ENCODE measurements around the gene PGAP1.
"Not testable (repeated sequence)": the region's sequence is repeated elsewhere in the genome, so short reads cannot be mapped to it uniquely, and the experiment has no call there.

The PGAP1 gene

DNA sequence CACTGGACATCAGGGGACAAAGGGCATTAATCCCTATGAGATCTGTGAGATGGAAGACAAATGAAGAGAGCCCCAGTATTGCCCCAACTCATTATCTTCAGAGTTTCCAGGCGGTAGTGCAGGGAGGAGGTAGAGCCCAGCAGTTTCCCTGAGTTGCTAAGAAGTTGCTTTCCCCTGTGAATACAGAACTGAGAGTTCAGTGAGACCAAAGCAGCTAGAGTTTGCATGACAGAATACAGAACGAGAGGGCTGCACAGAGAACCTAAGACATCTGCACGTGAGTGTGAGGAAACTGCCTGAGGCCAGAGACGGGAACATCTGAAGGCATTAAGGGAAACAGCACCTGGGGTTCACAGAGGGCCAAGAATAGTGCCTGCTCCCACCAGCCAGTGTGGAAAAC lies 18.1 kb upstream of the PGAP1 start:
- DNase-seq: no peak

DNA sequence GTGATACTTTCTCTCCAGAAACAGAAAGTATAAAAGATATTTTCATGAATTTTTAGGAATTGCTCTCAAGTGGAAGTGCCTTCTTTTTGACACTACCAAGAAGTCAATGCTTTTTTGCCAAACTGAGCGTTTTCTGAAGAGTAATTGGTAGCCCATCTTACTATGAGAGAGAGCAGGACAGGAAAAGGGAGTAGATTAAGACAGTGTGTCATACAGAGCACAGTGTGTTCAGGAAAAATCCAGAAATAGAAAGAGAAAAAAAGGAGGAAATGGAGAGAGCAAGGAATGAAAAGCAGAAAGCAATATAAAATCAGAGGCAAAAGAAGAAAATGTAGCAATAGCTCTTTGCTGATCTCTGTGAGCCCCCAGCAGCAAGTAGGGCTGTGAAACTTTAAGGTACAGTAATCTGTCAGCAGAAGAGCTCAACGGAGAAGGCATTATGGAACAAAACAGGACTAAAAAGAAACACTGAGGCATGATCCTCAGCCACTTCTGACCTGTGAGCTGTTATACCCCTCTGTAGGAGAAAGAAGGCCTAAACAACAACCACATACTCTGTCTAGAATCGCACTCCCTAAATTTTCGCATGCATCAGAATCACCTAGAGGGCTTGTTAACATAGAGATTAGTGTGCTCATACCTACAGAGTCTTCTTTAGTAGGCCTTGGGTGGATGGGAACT lies 15.0 kb upstream of the PGAP1 start:
- no peak for DNase-seq

DNA sequence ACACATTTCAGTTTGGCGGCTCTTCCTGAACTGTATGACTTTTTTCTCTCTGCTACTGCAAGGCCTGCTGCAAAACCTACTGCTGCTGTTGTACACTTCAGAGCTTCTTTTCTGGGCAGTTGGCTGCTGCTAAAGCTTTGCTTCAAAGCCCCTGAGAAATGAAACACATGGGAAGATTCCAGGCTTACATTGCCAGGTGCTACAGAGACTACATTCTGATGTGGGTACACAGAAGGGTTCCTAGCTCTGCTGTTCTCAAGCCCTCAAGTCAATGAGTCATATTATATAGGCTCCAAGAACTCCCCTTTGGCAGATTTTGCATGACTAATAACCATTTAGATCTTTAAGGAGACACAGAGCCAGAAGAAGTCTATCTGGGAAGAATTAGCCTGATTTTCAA lies 12.9 kb upstream of the PGAP1 start:
- no peak for DNase-seq

DNA sequence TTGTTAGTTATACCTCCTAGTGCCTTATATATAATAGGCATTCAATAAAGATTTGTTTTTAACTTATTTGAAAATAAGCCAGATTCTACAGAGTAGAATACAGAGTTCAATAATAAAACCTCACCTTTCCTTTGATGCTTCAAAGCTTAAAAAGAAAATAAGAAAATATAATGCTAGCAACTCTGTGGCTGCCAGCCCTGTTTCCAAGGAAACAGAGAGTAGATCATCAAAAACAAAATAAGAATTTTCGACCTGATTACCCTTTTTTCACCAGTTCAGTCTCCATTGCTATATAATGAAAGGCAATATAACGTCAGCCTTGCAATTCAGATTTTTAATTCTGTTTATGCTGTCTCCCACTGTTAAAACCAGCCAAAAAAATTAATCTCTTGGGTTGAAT lies 8.9 kb upstream of the PGAP1 start:
- DNase-seq: no peak

DNA sequence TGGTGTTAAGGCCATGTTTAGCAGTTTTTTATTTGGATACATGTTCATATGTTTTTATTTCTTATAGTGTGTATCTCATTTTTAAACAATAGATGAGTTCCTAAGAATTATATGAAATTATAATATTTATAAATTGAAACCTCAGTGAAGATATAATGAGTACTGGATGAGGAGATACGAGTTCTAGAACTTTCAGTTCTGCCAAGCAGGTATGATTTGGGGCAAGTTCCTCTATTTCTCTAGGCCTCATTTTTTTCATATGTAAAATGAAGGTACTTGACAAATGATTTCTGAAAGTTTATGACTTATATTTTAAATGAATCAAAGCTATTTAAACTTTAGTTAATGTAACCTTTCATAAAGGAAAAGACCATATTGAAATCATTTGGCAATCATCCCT lies 8.2 kb upstream of the PGAP1 start:
- DNase-seq: no peak

DNA sequence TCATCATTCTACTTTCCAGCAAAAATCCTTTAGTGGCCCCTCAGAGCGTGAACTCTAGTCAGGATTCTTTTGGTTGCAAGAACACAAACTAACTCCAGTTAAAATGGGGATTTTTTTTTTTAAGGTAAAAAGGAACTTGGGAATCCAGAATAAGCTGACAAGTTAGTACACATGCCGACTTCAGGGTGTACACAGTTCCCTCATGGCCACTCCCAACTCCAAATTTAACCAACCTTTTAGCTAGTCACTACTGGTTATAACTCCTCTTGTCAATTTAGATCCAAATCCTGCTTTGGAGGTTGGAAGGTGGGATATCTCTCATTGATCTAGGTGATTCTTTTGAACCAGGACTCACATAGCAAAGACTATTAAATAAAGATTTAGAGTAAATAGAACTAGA lies 5.0 kb upstream of the PGAP1 start:
- DNase-seq: no peak

DNA sequence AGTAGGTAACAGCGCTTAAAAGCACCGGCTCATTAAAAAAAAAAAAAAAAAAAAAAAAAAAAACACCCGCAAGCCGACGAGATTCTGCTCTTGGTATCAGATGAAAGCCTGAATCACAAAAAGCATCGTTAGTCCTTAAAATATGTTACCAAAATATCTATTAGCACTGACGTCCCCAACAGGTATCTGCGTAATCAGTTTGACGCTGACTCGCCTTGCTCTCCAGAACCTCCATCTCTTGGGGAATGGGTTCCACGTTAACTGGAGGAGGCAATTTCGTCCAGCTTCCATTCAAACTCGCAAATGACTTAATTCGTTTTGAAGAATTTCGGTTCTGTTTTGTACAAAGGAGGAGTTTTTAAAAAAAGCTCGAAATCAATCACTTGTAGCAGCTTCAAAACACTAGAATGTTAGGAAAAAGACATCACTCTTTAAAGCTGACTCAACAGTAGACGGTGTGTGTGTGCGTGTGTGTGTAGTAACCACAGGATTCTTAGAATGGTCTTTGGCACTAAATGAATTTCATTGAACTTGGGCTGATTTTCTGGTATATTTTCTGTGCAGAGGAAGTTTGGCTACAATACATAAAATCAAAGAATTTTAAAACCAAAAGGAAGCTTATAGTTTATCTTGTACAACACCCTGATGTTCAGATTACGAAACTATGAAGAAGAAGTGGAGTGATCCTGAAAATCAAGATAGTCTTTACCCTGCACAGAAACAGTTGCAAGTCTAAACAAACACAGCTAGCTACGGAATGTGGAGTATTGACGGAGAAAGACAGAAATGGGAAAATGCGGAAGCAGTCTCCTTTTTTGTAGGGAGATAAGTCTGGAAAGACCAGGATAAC lies 1.1 kb upstream of the PGAP1 start:
- peak in 1 of 2 donors; percentile 28 for DNase-seq

DNA sequence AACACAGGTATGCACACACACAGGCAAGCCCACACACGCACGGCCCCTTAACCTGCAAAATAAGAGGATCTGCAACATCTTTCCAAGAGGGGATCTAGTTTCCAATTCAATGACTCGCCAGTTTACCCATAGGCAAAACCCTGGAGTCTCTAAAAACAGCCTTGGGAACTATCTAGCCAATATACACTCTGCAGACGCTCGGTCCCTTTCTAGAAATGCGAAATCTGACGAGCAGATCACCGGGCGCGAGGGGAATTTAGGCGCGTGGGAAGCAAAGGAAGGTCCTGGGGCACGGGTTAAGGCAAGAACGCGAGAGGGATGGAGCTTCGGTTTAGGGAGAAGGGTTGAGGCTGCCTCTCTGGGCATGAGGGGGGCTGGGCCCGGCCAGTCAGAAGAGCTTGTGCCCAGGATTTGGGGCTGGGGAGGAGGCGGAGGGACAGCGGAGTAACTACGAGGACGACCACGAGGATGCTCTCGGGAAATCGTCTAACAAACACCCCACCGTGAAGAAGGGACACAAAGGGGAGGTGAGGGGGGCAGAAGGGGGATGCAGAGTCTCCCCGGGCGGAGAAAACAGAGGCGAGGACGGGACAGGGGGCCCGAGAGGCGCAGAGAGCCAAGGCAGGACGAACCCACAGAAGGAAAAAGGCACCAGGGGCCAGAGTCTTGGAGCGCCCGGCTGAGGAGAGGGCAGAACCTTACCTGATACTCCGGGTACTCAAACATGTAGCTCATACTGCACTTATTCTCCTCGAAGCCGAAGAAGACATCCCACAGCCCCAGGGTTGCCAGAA lies 542 bp downstream of the PGAP1 start:
- peak in 1 of 2 donors; percentile 51 for DNase-seq

DNA sequence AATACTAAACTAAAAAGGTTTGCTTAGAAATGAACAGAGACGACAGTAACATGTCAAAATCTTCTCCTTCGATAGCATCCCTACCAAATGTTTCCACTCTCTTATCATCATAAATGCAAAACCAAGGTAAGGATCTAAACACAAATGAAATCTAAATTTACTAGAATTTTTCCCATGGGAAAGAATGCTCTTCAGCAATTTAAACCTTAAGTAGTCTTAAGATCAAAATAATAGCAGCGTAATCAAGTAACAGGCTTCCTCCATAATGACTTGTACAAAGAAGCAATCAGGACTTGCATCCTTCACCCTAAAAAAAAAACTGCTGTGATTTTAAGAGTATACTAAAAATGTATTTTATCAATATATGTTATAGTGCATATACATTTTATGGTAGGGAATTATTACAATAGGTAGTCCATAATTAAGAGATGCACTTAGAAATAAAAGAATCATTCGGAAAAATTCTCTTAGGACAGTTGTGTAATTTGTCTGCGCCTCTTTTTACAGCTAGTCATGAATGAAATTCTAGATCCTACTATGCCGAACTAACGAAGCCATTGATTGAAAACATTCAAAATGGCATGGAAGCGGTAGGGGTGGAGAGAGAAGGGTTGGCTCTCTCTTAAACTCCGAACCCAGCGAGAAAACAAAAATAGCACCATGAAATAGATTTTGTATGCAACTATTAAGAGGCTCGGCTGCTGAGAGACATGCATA lies 1.3 kb downstream of the PGAP1 start:
- no peak for DNase-seq

DNA sequence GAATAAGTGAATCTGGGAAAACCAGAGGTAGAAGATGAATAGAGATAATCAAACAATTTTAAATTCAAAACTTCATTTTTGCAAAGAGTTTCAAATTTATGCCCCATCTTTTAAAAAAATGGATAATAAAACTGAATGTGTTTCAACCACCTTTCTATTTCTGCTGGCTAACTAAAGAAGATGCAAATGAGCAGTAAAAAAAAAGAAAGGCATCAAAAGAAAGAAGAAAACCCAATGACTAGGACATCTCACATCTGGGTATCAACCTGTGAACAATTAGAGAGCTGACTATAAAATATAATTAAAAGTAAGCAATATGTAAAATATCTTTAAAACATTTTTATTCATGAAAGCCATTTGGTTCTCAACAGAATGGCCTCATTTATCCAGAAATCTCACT lies 2.5 kb downstream of the PGAP1 start:
- no peak for DNase-seq

DNA sequence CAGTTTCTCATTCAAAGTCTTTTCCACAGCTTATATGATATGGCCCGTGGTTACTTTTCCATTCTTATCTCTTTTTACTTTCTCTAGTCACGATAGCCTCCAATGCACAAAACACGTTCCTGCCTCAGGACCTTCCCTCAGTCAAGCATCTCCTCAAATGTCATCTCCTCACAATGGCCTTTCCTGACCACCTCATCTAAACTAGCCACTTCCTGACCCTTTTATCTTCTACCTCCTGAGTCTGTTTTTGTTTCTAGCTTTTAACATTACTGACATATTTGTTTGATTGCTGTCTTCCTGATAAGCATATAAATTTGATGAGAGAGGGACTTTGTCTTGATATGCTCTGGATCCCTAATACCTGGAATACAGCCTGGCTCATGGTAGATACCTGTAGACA lies 7.6 kb downstream of the PGAP1 start:
- no peak for DNase-seq

DNA sequence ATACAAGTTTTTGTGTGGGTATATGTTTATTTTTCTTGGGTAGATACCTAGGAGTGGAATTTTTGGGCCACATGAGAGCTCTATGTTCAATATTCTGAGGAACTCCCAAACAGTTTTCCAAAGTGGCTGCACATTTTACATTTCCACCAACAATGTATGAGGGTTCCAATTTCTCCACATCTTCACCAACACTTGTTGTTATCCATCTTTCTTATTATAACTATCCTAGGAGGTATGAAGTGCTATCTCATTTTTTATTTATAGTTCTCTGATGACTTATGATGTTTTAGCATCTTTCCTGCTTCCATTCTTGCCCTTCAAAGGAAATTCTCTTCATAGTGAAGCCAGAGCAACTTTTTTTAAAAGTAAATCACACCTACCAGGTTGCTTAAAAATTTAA lies 8.7 kb downstream of the PGAP1 start:
- DNase-seq: no peak

DNA sequence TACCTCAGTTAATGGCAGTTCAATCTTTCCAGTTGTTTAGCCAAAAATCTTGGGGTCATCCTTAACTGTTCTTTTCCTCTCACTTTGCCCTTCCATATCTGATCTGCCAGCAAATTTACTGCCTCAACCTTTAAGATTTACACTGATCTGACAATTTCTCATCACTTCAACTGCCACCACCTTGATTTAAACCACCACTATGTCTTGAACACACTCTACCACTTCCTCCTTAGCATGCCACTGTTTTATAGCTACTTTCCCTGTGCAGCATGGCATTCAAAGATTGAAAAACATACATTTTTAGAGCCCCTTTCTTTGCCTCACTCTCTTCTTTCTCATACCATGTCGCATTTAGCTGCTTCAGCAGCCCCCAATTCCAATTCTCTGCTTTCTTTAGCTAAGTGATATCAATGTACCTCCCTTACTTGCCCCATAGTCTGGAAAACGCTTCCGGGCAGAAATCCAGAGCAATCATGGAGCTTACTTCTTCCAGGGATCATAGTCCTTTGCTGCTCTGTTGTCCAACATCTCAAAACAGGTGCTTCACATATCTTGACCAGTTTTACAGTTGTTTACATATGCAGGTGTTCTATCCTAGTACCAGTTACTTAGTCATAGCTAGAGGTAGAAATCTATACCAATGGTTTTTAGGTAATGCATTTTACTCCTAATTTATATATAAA lies 10.9 kb downstream of the PGAP1 start:
- no peak for DNase-seq

DNA sequence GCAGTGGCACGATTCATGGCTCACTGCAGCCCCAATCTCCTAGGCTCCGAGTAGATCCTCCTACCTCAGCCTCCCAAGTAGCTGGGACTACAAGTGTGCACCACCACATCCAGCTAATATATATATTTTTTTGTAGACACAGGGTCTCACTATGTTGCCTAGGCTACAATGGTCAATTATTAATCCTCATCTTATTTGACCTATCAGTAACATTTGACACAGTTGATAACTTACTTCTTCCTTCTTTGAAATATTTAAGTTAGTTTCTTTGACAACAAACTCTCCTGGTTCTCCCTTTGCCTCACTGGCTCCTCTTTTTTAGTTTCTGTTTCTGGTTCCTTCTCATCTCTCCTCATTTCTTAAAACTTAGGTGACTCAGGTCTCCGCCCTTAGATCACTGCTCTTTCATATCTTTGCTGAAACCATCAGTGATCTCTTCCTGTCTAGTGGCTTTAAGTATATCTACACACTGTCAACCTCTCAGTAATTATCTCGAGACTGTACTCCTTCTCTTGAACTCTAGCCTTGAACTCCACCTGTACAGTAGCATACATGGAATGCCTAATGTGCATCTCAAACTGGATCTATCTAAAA lies 11.5 kb downstream of the PGAP1 start:
- no peak for DNase-seq

DNA sequence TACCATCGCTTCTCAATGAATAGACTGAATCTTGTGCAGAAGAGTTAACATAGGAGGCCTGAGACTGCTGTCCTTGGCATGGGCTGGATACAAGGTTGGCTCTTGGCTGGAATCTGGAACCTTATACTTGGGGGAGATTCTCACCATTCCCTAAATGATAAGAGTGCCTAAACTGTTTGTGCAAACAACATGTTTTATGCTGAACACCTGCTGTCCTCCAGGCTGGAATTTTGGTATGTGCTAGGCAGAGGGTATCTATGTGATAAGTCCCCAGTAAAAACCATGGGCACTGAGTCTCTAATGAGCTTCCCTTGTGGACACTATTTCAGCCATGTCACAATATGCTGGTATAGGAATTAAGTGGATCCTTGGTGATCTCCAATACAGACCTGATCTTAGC lies 12.8 kb downstream of the PGAP1 start:
- no peak for DNase-seq

DNA sequence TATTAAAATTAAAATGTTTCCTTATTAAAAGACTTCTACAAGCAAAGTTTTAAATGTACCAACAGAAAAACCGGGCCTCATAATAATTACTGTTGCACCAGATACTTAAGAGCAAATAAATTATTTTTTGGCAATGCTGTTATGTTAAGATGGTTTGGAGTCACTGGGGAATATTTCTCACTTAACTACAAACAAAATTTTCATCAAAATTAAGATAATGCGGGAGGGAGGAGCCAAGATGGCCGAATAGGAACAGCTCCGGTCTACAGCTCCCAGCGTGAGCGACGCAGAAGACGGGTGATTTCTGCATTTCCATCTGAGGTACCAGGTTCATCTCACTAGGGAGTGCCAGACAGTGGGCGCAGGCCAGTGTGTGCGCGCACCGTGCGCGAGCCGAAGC lies 21.1 kb downstream of the PGAP1 start:
- not testable (repeated sequence) for DNase-seq

DNA sequence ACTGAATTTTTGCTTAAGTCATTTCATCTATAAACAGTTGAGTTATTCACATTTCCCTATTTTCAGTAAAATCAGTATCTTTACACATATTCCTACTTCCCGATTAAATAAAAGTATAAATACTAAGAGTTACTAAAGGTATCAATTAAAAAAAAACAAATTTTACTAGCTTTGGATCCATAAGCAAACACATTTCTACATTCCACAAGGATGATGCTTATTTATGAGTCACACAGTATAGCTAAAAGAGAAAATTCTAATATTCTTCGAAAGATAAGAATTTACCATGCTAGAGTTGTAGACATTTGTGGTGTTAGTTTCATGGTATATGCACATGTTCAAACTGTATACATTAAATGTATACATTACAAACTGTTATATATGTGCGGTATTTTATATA lies 23.7 kb downstream of the PGAP1 start:
- no peak for DNase-seq

DNA sequence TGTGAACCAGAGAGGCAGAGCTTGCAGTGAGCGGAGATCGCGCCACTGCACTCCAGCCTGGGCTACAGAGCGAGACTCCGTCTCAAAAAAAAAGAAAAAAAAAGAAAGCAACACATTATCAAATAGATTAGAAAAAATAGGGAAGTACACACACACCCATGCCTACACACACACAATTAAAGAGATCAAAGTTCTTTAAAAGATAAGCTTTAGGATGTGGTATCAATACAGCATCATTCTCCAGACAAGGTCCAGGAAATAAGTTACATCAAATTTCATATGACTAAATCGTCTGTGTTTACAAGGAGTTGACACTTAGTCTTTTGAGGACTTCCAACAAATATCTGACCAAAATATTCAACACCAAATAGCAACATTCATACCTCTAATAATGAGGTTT lies 25.7 kb downstream of the PGAP1 start:
- DNase-seq: no peak

DNA sequence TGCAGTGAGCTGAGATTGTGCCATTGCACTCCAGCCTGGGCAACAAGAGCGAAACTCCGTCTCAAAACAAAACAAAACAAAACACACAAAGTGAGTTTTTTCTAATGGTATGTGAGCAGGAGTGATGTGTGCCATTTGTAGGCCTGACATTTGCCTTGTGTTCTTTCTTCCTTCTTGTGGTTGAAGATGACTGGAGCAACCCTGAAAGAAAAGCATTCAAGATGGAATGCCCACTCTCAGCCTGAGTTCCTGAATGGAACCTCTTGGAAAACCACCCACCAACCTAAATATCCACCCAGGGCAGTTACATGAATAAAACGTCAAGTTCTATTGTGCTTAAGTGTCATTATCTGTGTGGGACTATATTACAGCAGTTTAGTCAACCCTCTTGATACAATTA lies 26.5 kb downstream of the PGAP1 start:
- DNase-seq: no peak

DNA sequence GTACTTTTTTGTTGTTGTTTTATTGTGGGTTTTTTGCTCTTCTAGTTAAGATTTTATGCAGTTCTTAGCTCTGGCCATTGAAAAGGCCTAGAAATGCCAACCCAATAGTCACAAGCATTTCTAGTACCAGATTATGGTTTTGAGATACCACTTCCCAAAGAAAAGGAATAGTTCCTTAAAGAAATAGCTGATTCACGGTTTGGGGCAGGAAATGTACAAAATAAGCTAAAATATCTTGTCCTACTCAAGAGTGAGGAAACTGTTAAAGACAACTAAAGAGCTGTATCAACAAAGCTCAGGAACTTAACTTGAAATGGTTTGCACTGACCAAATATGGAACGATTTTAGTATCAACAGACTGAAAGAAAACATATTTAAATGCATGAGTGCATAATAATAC lies 35.4 kb downstream of the PGAP1 start:
- DNase-seq: peak in 1 of 2 donors; percentile 38

DNA sequence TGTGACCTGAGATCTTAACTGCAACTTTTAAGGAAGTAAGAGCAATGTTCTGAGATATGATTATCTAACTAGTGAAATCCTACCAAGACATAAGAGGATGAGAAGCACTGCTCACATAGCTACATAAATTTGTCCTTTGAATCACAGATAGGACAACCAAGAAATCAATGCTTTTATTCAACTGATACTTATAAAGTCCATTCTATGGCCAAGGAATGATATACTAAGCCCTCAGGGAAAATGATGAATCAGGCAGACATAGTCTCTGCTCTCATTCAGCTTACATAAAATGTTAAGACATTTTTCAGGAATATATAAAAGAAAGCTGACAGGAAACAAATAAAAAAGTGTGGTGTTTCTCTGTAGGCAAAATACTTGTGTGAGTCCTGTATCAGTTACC lies 39.1 kb downstream of the PGAP1 start:
- no peak for DNase-seq

DNA sequence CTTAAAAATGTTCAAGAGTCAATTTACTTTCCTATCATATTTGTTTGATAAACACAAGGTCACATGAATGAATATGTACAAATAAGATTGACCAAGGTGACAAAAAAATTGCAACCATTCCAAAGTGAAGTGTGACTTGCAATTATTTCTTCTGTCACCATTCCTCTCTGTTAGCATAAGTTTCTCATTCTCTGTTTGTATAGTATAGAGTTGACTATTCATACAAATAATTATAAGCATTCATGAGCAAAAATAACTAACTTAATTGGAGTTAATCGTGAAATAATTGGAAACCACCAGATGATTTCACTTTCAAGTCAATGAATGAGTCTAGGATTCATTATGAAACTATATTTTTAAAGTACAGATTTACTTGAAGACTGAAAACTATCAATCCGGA lies 42.1 kb downstream of the PGAP1 start:
- no peak for DNase-seq
